ENCODE measurements around the gene DCAF4L1.

Gene DCAF4L1

DNA sequence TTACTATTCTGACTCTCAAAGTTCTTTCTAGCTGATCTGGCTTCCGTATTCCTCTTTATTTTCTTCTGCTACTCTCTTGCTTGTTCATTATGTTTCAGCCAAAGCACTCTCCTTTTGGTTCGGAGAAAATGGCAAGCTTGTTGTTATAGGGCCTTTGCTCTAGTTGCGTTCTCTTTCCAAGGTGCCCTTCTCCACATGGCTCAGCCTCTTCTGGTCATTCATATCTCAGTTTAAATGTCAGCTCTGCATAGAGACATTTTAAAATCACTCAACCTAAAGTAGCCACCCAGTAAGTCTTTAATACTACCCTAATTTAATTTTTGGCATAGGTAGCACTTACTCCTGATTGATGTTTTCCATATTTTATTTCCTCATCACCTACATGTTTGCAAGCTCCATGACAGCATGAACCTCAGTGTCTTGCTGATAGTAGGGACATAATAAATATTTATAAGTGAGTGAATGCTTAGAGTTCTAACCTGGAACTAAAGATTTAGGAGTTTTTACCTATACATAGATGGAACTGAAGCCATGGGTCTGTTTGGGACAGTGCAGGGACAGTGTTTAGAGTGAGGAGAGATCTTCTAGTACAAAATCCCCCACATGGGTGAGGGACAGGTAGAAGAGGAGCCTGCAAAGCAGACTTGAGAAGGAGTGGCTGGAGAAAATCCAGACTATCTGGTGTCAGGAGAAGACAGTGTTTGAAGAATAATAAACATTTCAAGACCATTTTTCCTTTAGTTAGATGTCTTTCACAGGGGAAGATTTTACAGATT lies 26.6 kb downstream of the DCAF4L1 start:
- TF ChIP-seq CTCF (conservative IDR thresholded peaks at IDR 0.05), result no peak

DNA sequence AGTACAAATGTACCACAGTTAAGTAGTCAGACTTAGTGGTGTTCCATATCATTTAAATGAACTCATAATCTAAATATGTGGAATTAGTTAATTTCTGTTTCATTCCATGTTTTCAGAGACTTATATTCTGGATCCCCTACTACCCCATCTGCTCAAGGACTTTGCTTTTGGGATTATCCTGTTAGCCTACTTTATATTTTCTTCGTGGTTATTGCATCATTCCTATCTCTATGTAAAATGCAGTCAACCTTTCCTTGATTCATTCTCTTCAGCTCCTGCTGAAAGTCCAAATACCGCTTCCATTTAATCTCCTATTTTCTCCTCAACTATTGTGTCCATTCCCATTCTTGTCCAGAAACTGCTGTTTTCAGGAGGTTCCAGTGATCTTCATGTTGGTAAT lies 33.9 kb downstream of the DCAF4L1 start:
- no peak overlapping the region for H3K27ac ChIP-seq
- no peak for TF ChIP-seq CTCF (conservative IDR thresholded peaks at IDR 0.05)

More for the DNA sequence above, 26.6 kb downstream of the DCAF4L1 start:
- H3K27ac ChIP-seq, result no peak overlapping the region

DNA sequence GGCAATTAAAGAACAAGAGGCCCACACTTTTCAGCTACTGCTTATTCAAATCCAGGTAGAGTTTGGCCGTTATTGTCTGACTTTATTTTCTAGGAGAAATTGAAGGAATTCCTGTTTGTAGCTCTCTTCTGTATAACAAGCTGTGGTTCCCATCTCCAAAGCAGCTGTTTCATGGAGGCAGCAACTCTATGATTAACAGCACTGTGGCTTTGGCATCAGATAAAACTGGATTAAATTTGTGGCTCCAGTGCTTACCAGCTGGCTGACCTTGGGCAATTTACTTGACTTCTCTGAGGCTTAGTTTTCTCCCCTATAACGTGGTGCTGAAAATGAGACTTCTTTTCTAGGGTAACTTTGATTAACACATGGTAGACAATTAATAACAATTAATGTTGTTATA lies 36.9 kb downstream of the DCAF4L1 start:
- no peak overlapping the region for H3K27ac ChIP-seq
- TF ChIP-seq CTCF (conservative IDR thresholded peaks at IDR 0.05), result no peak
